Stimulated activated CD4-positive, alpha-beta T cell treated with anti-CD3 and anti-CD28 coated beads, Interleukin-4, amount 100 ng/mL, for 48 hours (primary cell): ENCODE results near the gene GALK1.
"Not testable (repeated sequence)": the region's sequence is repeated elsewhere in the genome, so short reads cannot be mapped to it uniquely, and the experiment has no call there.

Experiments
- DNase-seq, 2 donors: peaks; one replicate each; pipeline ENCODE4 v3.0.0-alpha.2; 2020; ENCODE audit warnings: low read depth in 2 of 2

Gene GALK1

DNA sequence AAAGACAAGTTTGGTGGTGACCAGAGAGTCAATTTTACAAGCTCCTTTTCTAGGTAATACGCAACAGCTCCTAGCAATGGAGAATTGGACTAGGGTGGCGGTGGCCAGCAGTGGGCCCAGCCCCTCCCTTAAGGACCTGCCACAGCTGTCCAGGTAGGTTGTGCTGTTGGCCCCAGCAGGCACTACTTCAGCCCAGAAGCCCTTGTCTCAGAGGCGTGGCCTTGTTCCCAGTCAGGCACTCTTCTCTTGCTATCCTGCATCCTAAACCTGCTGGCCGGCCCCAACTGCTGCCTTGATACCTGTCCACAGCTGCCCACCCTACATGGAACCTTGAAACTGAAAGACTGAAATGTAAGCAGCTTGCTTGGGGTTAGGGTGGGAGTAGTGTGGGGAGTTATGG, 989 bp upstream of the GALK1 start:
- no peak for DNase-seq

DNA sequence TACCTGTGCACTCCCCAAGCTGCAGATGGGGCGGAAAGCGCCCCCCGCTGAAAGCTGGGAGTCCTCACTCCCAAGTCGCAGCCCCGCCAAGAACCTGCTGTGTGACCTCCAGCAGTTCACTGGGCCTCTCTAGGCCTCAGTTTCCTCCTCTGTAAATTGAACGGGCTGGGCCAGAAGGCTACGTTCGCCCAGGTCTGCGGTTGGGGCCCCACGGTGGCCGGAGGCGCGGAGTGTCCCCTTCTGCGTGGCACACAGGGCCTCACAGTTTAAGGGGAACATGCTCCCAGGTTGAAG, 628 bp downstream of the GALK1 start:
- DNase-seq: no peak

GRCh38 chr17:75763613-75764416, 1.2 kb downstream of the GALK1 start:
- DNase-seq: no peak

- no peak for DNase-seq
Measured at GRCh38 chr17:75763269-75763607, 1.8 kb downstream of the GALK1 start.

DNA sequence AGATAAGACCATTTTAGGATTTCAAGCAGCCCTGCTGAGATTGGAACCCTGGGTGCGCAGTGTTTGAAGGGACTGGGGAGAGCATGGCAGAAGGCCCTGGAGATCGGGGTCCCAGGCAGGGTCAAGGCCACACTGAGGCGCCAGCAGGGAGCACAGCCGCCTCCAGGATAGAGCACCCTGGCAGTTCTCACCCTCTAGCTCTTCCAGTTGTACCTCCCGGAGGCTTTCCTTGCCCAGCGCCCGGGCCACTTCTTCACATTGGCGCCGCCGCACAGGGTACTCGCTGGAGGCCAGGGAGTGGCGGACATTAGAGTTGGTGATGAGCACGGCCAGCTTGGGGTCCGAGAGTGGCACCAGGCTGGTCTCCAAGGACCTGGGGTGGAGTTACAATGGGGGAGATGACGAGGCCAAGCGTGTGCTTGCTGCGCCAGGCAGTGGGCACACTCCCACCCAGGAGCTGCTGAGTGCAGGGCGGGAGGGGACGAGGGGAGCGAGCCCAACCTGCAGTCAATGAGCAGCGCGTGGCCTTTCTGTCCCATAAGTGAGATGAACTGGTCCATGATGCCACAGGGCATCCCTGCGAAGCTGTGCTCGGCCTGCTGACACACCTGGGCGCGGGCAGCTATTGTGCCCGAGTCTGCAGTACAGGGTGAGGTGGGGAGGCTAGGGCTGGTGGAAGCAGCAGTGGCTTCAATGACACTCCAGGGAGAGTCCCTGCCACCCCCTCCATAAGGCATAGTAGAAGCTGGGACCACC, 2.3 kb downstream of the GALK1 start:
- DNase-seq: no peak

GRCh38 chr17:75759978-75760640, 4.9 kb downstream of the GALK1 start:
- DNase-seq: not testable (repeated sequence)

DNA sequence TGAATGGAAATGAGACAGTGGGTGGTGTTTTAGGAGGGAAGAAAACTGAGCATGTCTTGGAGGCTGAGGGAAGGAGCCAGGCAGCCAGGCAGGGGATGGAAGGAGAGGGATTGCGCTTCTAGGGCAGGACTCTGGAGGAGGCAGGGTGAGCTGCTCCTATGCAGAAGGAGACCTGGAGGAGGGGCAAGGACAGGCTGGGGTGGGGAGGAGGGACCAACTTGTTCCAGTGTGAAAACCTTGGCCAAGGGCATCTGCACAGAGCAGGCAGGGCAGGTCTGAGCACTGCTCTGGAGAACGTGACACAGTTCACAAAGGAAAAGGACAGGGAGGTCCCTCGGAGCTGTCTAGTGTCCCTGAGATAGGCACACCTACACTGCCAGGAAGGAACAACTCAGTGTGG, 5.5 kb downstream of the GALK1 start:
- DNase-seq: no peak

DNA sequence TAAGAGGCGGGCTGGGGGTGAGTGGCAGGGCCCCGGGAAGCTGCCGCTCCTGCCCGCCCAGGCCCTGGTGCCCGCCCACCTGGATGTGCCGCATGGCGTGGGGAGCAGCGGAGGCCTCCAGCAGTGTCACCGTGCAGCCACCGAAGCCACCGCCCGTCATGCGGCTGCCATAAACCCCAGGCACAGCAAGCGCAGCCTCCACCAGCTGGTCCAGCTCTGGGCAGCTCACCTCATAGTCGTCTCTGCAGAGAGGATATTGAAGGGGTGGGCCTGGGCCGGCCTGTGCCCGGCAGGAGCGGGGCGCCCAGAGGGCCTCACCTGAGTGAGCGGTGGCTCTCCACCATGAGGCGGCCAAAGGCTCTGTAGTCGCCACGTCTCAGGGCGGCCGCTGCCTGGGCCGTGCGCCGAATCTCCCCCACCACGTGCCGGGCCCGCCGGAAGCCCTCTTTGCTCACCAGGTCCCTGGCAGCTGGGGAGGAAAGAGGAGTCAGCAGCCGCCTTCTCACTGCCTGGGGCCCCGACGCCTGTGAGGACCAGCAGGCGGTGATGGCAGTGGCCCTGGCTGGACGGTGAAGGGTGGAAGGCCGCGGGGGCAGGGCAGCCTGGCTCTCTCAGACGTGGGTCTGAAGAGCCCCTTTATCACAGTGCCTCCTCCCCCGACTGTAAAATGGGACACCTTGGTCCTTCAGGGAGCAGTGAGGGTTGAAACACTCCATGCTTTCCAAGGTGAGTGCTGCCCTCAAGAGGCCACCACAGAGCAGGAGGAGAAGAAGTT, 6.7 kb downstream of the GALK1 start:
- no peak for DNase-seq

DNA sequence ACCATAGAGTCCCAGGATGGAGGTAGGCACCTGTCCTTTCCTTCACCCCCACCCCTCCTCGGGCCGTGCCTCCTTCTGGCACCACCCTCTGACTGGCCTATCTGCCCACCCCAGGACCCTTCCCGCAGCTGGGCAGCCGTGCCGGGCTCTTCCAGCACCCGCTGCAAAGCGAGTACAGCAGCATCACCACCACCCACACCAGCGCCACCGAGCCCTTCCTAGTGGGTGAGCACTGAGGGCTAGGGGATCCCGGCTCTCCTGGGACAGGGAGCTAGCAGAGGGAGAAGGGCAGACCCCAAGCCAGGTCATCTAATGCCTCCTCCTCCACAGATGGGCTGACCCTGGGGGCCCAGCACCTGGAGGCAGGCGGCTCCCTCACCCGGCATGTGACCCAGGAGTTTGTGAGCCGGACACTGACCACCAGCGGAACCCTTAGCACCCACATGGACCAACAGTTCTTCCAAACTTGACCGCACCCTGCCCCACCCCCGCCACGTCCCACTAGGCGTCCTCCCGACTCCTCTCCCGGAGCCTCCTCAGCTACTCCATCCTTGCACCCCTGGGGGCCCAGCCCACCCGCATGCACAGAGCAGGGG, 7.8 kb downstream of the GALK1 start:
- DNase-seq: no peak

DNA sequence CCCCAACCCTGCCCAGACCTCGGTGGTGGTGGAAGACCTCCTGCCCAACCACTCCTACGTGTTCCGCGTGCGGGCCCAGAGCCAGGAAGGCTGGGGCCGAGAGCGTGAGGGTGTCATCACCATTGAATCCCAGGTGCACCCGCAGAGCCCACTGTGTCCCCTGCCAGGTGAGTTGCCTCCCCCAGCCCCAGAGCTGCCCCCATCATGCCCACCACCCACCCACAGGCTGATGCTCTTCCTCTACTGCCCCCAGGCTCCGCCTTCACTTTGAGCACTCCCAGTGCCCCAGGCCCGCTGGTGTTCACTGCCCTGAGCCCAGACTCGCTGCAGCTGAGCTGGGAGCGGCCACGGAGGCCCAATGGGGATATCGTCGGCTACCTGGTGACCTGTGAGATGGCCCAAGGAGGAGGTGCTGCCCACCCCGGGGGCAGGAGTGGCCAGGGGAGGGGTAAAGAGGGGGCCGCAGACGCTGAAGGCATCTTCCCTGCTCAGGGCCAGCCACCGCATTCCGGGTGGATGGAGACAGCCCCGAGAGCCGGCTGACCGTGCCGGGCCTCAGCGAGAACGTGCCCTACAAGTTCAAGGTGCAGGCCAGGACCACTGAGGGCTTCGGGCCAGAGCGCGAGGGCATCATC, 8.4 kb downstream of the GALK1 start:
- DNase-seq: no peak

GRCh38 chr17:75755990-75756389, 9.0 kb downstream of the GALK1 start:
- no peak for DNase-seq

DNA sequence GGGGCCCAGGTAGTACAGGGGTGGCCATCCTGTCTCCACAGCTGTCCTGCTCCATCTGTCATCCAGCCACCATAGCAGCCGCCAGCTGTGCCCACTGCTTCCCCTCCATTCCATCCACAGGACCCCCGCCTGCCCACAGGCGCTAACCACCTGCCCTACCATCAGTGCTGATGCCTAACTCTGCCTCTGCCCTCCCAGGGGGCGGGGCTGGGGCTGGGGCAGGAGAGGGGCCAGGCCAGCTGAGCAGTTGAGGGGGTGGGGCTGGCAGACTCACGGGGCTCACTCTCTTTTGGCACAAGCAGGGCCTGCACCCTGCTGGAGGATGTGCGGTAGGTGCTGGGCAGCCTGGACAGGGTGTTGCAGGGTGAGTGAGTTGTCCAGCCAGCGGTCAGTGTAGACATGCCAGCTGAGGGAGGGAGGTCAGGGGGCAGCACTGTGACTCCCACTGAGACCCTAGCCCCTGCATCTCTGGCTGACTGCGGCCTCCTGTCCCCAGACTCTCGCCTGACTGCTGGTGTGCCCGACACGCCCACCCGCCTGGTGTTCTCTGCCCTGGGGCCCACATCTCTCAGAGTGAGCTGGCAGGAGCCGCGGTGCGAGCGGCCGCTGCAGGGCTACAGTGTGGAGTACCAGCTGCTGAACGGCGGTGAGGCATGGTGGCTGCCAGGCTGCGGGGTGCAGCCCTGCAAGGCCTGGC, 9.6 kb downstream of the GALK1 start:
- no peak for DNase-seq

DNA sequence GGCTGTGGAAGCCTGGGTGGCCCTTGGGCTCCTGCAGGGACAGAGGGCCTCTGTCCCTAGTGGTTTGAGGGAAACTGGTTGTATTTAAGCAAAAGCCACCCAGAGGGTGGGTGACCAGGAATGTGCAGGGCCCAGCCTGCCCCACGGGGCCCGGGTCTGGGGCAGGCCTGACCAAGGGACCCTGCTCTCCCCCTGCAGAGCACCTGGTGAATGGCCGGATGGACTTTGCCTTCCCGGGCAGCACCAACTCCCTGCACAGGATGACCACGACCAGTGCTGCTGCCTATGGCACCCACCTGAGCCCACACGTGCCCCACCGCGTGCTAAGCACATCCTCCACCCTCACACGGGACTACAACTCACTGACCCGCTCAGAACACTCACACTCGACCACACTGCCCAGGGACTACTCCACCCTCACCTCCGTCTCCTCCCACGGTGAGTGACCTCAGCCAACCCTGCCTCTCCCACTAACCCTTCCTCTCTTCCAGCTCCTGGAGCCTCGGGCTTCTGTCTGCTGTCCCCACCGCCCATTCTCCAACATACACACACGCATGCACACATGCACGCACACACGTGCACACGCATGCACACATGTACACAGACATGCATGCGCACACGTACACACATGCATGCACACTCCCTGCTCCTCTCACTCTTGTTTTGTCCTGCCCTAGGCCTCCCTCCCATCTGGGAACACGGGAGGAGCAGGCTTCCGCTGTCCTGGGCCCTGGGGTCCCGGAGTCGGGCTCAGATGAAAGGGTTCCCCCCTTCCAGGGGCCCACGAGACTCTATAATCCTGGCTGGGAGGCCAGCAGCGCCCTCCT, 10.4 kb downstream of the GALK1 start:
- no peak for DNase-seq

- DNase-seq: peak; percentile 51 to 67
Measured at GRCh38 chr17:75753514-75754377, 11.2 kb downstream of the GALK1 start.

DNA sequence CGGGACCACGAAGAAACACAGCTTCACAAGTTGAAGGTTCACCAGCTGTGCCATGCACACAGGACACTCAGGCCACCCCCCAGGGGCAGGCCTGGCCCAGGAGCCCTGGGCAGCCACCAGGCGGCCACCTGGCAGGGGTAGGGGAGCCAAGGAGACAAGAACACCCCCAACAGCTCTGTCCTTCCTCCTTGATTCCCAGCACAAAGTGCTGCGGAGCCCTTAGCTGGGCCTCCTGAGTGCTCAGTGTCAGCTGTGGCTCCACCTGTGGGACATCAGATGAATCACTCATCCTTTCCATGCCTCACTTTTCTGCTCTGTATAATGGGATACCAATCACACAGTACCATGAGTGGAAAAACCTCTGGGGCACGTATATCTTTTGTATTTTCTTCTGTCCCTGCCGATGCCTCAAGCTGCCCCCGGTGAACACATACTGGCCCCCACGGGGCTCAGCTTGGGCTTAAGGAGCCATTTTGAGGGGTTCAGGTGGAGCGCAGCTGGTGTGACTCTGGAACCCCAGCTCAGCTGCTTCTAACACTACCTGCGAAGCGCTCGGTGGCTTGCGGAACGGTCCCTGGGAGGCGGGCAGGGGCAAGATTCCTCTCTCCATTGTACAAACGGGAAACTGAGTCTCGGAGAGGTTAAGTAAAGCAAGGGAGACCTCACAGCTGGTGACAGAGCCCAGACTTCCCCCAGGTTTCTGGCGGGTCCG, 12.0 kb downstream of the GALK1 start:
- DNase-seq: no peak

DNA sequence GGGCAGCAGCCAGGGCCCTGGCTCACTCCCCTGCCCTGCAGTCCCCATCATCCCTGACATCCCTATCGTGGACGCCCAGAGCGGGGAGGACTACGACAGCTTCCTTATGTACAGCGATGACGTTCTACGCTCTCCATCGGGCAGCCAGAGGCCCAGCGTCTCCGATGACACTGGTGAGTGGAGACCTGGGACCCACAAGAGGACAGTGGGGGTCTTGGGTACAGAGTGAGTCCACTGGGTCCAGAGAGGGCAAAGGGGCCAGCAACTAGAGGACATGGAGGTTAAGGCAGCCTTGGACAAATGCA, 12.6 kb downstream of the GALK1 start:
- DNase-seq: no peak

DNA sequence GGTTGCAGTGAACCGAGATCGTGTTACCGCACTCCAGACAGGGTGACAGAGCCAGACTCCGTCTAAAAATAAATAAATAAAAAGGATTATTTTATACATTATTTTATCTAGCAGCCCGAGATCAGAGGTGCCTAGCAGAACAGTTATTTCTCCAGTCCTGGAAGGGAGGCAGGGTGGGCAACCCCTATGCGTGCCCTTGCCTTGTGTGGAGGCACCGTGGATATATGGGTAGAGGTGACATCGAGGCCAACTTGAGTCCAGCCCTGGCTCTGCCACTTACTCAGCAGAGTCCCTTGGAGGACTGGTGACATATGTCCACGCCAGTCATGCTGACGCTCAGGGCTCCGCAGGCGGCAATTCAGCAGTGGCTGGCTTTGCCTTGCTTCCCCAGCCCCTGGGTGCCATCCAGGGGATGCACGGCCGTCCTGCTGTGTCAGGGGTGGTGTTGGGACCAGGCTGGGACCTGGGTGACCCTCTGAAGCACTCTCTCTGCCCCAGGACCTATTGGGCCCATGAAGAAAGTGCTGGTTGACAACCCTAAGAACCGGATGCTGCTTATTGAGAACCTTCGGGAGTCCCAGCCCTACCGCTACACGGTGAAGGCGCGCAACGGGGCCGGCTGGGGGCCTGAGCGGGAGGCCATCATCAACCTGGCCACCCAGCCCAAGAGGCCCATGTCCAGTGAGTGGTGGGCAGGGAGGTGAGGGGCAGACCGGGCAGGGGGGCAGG, 13.2 kb downstream of the GALK1 start:
- no peak for DNase-seq
